NCI-H1092 treated with DMSO at 0.1 percent for 48 hours (cell line): ENCODE data around the gene GOLGA8B.
"Not testable (repeated sequence)": the region's sequence is repeated elsewhere in the genome, so short reads cannot be mapped to it uniquely, and the experiment has no call there.

Source experiments
- DNase-seq: peaks from one replicate; lab custom pipeline; 2025; lab: John Stamatoyannopoulos, UW

The GOLGA8B gene

GRCh38 chr15:34597316-34597715, 13.9 kb upstream of the GOLGA8B start:
- no peak for DNase-seq

- DNase-seq, result no peak
Measured at GRCh38 chr15:34594361-34594760, 10.9 kb upstream of the GOLGA8B start.

GRCh38 chr15:34591306-34591705, 7.9 kb upstream of the GOLGA8B start:
- no peak for DNase-seq

- DNase-seq, result peak; percentile 48
Measured at GRCh38 chr15:34588046-34588674, 4.7 kb upstream of the GOLGA8B start.

DNA sequence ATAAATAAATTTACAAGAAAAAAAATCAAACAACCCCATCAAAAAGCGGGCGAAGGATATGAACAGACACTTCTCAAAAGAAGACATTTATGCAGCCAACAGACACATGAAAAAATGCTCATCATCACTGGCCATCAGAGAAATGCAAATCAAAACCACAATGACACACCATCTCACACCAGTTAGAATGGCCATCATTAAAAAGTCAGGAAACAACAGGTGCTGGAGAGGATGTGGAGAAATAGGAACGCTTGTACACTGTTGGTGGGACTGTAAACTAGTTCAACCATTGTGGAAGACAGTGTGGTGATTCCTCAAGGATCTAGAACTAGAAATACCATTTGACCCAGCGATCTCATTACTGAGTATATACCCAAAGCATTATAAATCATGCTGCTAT, 2.5 kb upstream of the GOLGA8B start:
- not testable (repeated sequence) for DNase-seq

- no peak for DNase-seq
Measured at GRCh38 chr15:34584996-34585395, 1.5 kb upstream of the GOLGA8B start.

DNA sequence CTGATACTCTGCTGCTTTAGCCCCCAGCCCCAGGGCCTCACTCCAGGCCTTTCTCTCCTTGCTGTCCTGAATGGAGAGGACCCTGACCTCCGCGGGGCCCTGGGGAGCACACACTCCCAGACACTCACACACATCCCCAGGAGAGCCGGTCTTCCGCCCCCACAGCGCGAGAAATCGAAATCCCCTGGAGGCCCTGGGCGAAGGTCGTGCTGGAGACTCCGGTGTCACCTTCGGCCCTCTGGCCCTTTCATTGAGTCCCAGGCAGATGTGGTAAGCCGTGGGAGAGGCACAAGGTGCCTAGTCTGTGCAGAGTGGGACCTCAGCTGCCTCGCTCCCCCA, 848 bp upstream of the GOLGA8B start:
- no peak for DNase-seq

- no peak for DNase-seq
Measured at GRCh38 chr15:34582461-34583371, 735 bp downstream of the GOLGA8B start.

DNA sequence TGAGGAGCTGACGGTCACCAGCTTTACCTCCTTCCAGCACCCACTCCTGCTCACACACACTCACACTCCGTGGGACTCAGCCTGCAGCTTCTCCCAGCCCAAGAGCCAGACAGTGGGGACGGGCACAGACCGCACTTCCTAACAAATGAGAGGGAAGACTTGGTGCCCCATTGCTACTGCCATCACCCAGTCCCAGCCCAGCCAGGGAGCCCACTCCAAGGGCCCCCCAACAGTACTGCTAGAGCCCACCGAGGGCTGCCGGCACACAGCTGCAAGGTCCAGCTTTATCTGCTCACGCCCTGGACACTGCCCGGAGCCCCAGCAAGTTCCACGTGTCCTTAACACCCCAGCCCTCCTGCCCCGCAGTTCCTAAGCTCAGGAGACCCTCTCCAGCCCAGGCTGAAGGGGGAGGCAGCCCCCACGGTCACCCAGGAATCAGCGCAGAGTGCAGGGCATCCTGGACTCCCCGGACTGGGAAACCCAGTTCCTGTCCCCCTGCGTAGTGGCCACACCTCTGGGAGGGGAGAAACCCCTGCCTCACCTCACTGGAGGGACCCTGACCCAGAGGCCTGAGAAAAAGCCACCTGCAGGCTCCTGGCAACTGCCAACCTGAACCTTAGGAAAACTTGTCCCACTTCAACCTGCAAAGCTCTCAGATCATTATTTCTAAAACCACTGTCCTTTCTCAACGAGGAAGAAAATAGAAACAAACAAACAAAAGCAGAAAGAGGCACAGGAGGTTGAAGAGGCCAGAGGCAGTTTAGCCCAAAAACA, 1.6 kb downstream of the GOLGA8B start:
- not testable (repeated sequence) for DNase-seq

DNA sequence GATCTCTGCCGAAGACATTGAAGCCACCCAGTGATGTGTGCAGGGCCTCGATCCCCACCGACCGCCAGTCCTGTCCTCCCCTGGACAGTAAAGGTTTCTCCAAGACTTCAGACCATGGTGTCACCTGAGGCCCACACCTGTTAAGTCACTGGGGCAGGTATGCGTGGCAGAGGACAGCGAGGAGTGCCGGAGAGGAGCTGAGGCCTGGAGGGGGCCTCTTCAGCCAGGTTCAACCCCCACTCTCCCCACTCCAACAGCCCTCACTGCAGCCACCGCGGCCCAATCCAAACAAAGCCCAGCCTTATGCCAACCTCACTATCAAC, 2.4 kb downstream of the GOLGA8B start:
- no peak for DNase-seq

GRCh38 chr15:34580251-34581042, 3.0 kb downstream of the GOLGA8B start:
- DNase-seq, result not testable (repeated sequence)

DNA sequence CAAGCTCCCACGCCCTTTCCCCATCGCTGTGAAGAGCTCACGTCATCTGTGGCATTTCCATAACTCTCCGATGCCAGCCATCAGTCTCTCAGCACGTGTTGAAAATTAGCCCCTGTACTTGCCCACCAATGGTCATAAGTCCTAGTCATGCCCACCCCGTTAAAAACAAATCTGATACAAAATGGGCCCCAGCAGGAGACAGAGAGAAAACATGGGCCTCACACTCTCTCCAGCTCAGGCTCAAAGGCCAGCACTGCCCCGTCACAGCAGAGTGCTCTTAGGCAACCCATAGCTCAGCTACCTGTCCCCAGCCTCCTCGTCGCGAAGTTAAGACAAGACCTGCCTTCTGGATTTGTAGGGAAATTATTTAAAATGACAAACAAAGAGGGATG, 5.2 kb downstream of the GOLGA8B start:
- DNase-seq, result no peak

GRCh38 chr15:34577658-34578282, 5.7 kb downstream of the GOLGA8B start:
- not testable (repeated sequence) for DNase-seq

DNA sequence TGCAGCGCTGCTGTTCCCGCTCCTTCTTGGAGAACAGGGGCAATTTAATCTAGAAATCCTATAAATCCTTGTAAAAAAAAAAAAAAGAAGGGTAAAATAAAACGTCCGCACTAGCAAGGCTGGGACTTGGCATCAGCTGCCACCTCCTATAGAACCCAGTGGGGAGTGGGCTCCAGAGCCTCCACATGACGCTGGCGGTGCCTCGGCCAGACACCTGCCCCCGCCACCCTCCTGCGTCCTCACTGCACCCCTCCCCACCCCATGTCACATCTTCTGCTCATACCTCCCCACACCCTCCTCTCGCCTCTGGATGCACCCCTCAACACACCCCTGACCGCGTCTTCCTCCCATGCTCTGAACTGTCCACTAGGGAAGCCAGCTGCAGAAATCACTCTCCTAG, 8.4 kb downstream of the GOLGA8B start:
- DNase-seq, result not testable (repeated sequence)

GRCh38 chr15:34572921-34573320, 10.5 kb downstream of the GOLGA8B start:
- DNase-seq, result not testable (repeated sequence)

- not testable (repeated sequence) for DNase-seq
Measured at GRCh38 chr15:34572019-34572641, 11.3 kb downstream of the GOLGA8B start.

- DNase-seq, result not testable (repeated sequence)
Measured at GRCh38 chr15:34569670-34570396, 13.6 kb downstream of the GOLGA8B start.

DNA sequence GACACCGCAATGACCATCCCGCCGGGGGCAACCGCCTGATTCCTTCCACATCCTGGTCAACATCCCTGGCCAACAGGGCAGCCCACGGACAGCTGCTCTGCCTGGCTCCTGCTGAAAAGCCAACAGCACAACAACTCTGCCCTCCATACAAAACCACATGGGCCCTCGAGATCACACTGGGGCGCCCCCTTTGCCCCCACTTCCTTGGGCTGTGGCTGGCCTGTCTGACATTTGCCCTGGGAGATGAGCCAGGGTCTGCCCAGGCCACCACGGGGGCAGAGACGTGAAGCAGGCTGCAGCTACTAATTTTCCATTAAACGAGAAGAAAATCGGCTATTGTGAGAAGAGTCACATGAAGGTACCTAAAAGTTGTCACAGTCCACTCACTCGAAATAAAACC, 16.3 kb downstream of the GOLGA8B start:
- DNase-seq, result not testable (repeated sequence)

- DNase-seq, result not testable (repeated sequence)
Measured at GRCh38 chr15:34564711-34565110, 18.7 kb downstream of the GOLGA8B start.

- DNase-seq, result not testable (repeated sequence)
Measured at GRCh38 chr15:34560814-34561213, 22.6 kb downstream of the GOLGA8B start.
